ENCODE data around the gene WBP1. TPM values are rescaled to one million over a fixed set of nuclear protein-coding genes. Genes with fewer than 3 reads are reported as not detected.
"Not testable (repeated sequence)": the region's sequence is repeated elsewhere in the genome, so short reads cannot be mapped to it uniquely, and the experiment has no call there.

The WBP1 gene
- polyA plus RNA-seq, 1 donor = 62.4 TPM

DNA sequence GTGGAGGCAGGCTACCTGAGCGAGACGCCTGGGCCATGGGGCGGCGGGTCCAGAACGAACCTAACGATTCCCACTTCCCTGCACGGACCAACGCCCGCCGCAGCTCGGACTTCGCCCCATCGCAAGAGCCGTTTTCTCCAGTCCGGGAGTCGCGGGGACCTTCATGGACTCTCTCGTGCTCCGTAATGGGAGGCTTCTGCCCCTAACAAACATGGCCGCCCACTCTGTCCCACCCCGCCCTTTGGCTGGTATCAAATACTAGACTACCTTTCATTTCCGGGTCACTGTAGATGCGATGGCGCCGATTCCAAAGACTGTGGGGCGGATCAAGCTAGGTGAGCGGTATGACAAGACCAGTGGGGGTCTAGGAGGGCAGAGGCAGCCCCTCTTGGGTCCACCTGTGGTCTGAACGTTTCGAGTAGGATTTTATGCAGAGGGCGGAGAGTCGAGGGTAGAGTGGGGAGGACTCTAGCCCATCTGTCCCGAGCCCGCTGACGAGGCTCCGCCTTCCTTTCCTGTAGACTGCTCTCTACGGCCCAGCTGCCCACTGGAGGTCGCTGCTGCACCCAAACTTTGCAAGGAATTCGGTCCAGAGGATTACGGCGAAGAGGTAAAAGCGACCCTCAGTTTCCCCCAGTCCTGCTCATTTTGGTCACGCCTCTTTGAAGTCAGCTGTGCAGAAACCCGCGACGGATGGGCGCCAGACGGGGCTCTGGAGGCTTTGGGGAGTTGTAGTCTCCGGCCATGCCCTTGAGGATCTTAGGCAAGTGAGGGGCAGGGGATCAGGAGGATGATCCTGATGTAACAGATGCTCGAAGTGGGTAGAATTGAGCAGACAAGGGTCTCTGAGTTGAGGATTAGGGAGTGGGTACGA is 24.8 kb downstream of the WBP1 start, which contains the start of the genes CCDC142 and TTC31:
Gene CCDC142, minus strand, starts transcription at position 198 of the 874 bp plus-strand sequence. Its CDS starts 161 bp downstream, at position 37.
Gene TTC31, plus strand, starts transcription at position 281 of the 874 bp plus-strand sequence. Its CDS starts 15 bp downstream, at position 296.
- peak; percentile 96 for DNase-seq

DNA sequence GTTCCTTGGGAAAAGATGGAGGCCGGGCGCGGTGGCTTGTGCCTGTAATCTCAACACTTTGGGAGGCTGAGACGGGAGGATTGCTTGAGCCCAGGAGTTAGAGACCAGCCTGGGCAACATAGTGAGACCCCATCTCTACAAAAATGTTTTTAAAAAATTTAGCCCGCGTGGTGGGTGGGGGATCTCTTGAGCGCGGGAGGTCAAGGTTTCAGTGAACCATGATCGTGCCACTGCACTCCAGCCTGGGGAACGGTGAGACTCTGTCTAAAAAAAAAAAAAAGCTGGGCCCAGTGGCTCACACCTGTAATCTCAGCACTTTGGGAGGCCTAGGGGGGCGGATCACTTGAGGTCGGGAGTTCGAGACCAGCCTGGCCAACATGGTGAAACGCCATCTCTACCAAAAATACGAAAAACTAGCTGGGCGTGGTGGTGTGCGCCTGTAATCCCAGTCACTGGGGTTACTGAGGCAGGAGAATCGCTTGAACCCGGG is 25.5 kb downstream of the WBP1 start:
- not testable (repeated sequence) for DNase-seq

GRCh38 chr2:74486141-74486540 is 27.9 kb downstream of the WBP1 start:
- no peak for DNase-seq

GRCh38 chr2:74488643-74489481 is 30.6 kb downstream of the WBP1 start:
- no peak for DNase-seq

DNA sequence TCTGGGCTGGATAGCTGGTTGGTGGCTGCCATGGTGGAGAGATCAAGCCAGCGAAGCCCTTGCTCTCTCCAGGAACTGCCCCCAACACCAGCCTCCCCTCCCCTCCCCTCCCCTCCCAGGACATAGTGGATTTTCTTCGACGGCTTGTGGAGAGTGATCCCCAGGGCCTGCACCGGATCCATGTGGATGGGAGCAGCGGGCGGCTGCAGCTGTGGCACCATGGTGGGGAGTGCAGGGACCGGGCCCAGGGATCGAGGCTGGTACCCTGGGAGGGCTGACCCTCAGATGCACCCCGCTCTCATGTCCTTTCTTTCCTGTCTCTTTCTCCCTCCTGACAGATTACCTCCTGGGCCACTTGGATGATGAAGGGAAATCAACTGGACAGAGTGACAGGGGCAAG is 31.7 kb downstream of the WBP1 start:
- DNase-seq = no peak

GRCh38 chr2:74491648-74492544 is 33.7 kb downstream of the WBP1 start:
- DNase-seq = no peak

- no peak for DNase-seq
These were observed 35.3 kb downstream of the WBP1 start for GRCh38 chr2:74493546-74493945.

DNA sequence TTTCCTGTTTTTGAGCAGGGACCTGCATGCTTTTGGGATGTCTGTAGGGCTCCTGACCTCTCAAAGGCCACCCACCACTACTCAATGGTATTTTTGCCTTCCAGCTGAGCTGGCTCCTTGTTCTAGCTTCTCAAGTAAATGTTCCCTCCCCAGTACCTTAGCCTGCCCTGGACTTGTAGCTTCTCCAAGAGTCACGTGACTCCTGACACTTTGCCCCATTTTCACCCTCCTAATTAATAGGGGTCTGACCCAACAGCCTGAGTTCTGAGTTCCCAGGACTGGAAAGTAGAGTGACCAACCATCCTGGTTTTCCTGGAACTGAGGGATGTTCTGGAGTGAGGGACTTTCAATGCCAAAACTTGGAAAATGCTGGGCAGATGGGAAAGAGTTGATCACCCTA is 37.2 kb downstream of the WBP1 start:
- no peak for DNase-seq

GRCh38 chr2:74496997-74497776 is 38.9 kb downstream of the WBP1 start:
- DNase-seq = no peak

DNA sequence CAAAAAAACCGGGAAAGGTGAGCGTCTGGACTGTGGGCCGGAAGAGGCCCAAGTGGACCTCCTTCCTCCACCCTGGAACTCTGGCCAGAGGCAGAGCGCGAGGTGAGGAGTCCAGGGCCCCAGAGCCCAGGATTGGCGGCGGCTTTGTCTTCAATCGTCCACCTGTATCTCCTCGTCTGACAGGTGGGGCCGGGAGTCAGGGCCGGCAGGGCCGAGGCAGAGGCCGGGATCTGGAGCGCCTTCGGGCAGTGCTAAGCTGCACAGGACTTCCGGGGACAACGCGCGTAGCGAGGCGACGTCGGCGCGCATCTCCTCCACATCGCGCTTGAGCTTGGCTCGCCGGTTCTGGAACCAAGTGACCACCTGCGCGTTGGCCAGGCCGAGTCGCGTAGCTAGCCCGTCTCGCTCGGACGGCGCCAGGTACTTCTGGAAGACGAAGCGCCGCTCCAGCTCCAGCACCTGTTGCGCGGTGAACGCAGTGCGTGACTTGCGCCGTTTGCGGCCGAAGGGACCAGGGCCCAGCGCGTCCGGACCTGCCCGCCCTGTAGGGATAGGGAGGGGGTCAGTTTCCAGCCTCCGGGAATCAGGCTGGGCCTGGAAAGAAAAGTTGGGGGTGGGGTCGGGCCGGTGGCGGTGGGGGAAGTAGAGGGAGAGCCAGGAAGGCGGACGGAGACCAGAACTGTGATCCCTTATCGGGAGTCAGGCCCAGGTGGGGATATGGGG is 39.7 kb downstream of the WBP1 start:
- no peak for DNase-seq

GRCh38 chr2:74498500-74499266 is 40.4 kb downstream of the WBP1 start:
- peak; percentile 19 for DNase-seq

- peak; percentile 27 for DNase-seq
These were observed 41.2 kb downstream of the WBP1 start, which contains the start of gene LBX2 for GRCh38 chr2:74499267-74499939. TSS of gene LBX2 (minus strand) at chr2:74499603. CDS start at chr2:74499537, 66 bp downstream.

GRCh38 chr2:74499940-74500577 is 41.8 kb downstream of the WBP1 start:
- no peak for DNase-seq

DNA sequence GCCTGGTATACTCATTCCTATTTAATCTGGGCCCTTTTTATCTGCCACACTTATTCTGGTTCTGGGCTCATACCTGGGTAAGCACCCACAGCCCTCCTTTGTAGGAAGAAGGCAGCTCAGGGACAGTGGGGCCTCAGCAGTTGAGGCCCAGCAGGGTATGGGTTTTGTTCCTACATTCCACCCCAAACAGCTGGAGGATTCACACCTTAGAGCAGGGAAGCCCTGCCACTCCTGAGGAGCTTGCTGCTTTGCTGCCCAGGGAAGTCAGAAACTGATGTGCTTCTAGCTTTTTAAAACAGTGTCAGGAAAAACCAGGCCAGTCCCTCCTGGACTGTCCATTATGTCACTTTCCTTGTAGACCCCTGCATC is 42.3 kb downstream of the WBP1 start:
- DNase-seq = no peak

- DNase-seq = no peak
These were observed 43.3 kb downstream of the WBP1 start for GRCh38 chr2:74501335-74502071.

- peak; percentile 29 for DNase-seq
These were observed 44.0 kb downstream of the WBP1 start for GRCh38 chr2:74502147-74502719.

All from hindlimb muscle (tissue), 1 donor.